HG02870 (cell line): Measurements from ENCODE around the gene WDR27.

Experiments used
- ATAC-seq: cut with Tn5 transposase; IDR thresholded peaks from one replicate; pipeline ENCODE4 v1.9.1; 2021; ENCODE audit warnings: mild to moderate bottlenecking, moderate library complexity; ENCODE audit not compliant: unreplicated experiment

WDR27 gene

GRCh38 chr6:169416249-169416648 lies 285.6 kb downstream of the WDR27 start:
- no peak for ATAC-seq

DNA sequence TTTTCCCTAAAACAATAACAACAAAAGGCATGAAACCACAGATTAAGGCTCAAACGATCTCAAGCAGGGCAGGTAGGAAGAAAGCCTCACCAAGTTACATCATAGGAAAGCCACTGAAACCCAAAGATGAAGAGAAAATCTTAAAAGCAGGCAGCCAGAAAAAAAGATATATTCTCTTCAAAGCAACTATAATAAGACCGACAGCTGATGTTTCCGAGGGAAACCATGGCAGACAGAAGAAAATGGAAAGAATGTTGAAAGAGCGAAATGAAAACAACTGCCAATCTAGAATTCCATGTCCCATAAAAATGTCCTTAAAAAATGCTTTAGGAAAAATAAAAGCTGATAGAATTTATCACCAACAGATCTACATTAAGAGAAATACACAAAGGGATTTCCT lies 286.6 kb downstream of the WDR27 start:
- no peak for ATAC-seq

GRCh38 chr6:169411722-169412121 lies 290.1 kb downstream of the WDR27 start:
- ATAC-seq: no peak

GRCh38 chr6:169411296-169411695 lies 290.5 kb downstream of the WDR27 start:
- ATAC-seq: no peak

GRCh38 chr6:169409742-169410312 lies 292.0 kb downstream of the WDR27 start:
- ATAC-seq: no peak

- no peak for ATAC-seq
Observed at GRCh38 chr6:169407325-169407724, 294.5 kb downstream of the WDR27 start.
